Daoy (cell line): ENCODE results near the gene TMEM168. TPM values are rescaled to one million over a fixed set of nuclear protein-coding genes. Genes with fewer than 3 reads are reported as not detected.
"Not testable (repeated sequence)": the region's sequence is repeated elsewhere in the genome, so short reads cannot be mapped to it uniquely, and the experiment has no call there.

Experiments
- DNase-seq: peaks from one replicate; pipeline ENCODE4 v3.0.0-alpha.2; 2015; ENCODE audit warnings: low read depth
- total RNA-seq: library from RNA; depleted of rRNA; stranded (reverse); fragments of >200 nt; shearing (Covaris generic); gene quantifications from 2 replicates; pipeline ENCODE4 v1.2.3, GENCODE V29; 2014

The TMEM168 gene
- total RNA-seq, 1 experiment from 2014 or later = 16.3 TPM

- DNase-seq = no peak
These were observed 9.1 kb downstream of the TMEM168 start for GRCh38 chr7:112781110-112781509.

- no peak for DNase-seq
These were observed 10.5 kb downstream of the TMEM168 start for GRCh38 chr7:112779667-112780066.

- DNase-seq = no peak
These were observed 12.8 kb downstream of the TMEM168 start for GRCh38 chr7:112777406-112777805.

GRCh38 chr7:112771166-112771565, 19.0 kb downstream of the TMEM168 start:
- DNase-seq = no peak

- peak; percentile 23 for DNase-seq
These were observed 20.1 kb downstream of the TMEM168 start for GRCh38 chr7:112770051-112770450.

- DNase-seq = no peak
These were observed 25.1 kb downstream of the TMEM168 start for GRCh38 chr7:112765105-112765504.

GRCh38 chr7:112763996-112764395, 26.2 kb downstream of the TMEM168 start:
- DNase-seq = no peak

- no peak for DNase-seq
These were observed 26.9 kb downstream of the TMEM168 start for GRCh38 chr7:112763298-112763697.

- DNase-seq = no peak
These were observed 30.3 kb downstream of the TMEM168 start for GRCh38 chr7:112759905-112760304.

GRCh38 chr7:112757337-112757736, 32.9 kb downstream of the TMEM168 start:
- no peak for DNase-seq

GRCh38 chr7:112753298-112753697, 36.9 kb downstream of the TMEM168 start:
- DNase-seq = no peak

- no peak for DNase-seq
These were observed 37.6 kb downstream of the TMEM168 start for GRCh38 chr7:112752576-112752975.

GRCh38 chr7:112749775-112750174, 40.4 kb downstream of the TMEM168 start:
- DNase-seq = no peak

GRCh38 chr7:112748381-112748780, 41.8 kb downstream of the TMEM168 start:
- no peak for DNase-seq

- no peak for DNase-seq
These were observed 44.6 kb downstream of the TMEM168 start for GRCh38 chr7:112745635-112746034.

GRCh38 chr7:112744818-112745217, 45.4 kb downstream of the TMEM168 start:
- DNase-seq = no peak

GRCh38 chr7:112743811-112744210, 46.4 kb downstream of the TMEM168 start:
- DNase-seq = no peak

- DNase-seq = no peak
These were observed 49.5 kb downstream of the TMEM168 start for GRCh38 chr7:112740667-112741066.

- DNase-seq = no peak
These were observed 50.6 kb downstream of the TMEM168 start for GRCh38 chr7:112739436-112740180.

GRCh38 chr7:112735261-112735660, 54.9 kb downstream of the TMEM168 start:
- no peak for DNase-seq

- DNase-seq = not testable (repeated sequence)
These were observed 58.9 kb downstream of the TMEM168 start for GRCh38 chr7:112731324-112731723.

- DNase-seq = no peak
These were observed 64.1 kb downstream of the TMEM168 start for GRCh38 chr7:112726076-112726475.

GRCh38 chr7:112723416-112723815, 66.8 kb downstream of the TMEM168 start:
- DNase-seq = no peak

- no peak for DNase-seq
These were observed 68.8 kb downstream of the TMEM168 start for GRCh38 chr7:112721366-112721765.
